Measurements from ENCODE around the gene PHC2. TPM values are rescaled to one million over a fixed set of nuclear protein-coding genes. Genes with fewer than 3 reads are reported as not detected.
A peak's percentile ranks its signal among the peaks of the same experiment; 100 is the strongest.

The PHC2 gene
- total and polyA plus RNA-seq, 2 of the 13 experiments (the other 11 are each of a cell fraction or from before 2014, with no cell fraction given) = 52.5 to 84.9 TPM

DNA sequence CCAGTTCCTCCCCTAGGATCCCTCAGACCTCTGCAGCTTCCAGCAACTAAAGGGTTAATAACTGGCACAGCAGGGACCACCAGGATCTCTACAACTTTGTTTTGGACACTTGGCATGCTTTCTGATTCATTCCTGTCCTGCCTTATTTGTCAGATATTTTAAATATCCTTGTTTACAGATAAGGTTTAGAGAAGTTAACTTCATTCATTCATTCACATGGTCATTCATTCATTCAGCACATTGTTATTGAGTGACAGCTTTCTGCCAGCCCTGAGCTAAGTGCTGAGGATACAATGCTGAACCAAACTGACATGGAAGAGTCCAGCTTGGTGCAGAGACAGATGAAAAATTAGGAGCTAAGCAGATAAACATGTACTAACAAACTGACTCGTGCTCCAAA lies 8.8 kb upstream of the PHC2 start:
- FAIRE-seq = no peak
- H3K4me3 ChIP-seq (replicated peaks in 1 of 3; ENCODE audit: insufficient read depth in 1 of 3, low read depth in 2 of 3, low read length in 3 of 3) = no peak overlapping the region

DNA sequence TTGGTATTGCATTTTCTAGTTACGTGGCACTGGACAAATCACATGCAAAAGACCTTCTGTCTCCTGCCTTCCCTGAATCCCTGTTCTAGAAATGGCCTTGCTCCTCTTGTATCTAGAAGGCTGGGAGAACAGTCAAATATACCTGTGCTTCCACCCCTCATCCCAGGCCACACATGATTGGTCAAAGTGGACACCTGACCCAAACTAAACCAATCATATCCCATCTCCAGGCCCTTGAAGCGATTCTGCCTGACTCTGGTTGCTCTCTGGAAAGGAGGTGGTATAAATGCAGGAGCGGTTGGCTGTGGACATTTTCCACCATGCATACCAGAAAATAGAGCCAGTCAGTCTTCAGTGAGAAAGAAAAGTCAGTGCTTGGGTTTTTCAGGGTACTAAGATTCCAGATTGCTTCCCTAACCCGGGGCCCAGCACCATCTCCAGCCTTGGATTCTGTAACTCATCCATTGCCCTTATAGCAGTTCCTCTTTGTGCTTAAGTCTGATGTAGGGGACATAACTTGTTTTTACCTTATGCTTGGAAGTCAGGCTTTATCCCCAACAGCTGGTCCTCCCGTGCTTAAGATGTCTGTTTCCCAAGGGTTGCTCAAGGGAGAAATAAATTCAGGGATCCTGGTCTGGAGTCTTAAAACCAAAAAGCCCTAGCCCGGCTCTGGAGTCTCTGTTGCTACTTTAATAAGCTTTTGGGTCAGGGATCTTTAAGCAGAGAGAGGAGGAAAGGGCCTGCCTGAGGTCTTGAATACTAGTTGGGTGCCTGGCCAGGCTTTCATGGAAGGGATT lies 7.7 kb upstream of the PHC2 start:
- Histone ChIP-seq H3K9me3 (ENCODE audit: low read length) (no peaks in the 10 kb centered on the region), H2AFZ (ENCODE audit: low read length) (no peak overlapping the region), H3K4me1 (ENCODE audit: insufficient read depth, low read length) (peaks cover 35% of the 10 kb centered on the region), H3K4me3 (replicated peaks in 1 of 3; ENCODE audit: insufficient read depth in 1 of 3, low read depth in 2 of 3, low read length in 3 of 3) (no peak overlapping the region), H4K20me1 (ENCODE audit: insufficient read depth, low read length) (no peaks in the 10 kb centered on the region), H3K27me3 (ENCODE audit: control insufficient read depth in 1 of 2, insufficient read depth in 2 of 2, low read length in 2 of 2) (peaks cover 0 to 23% of the 10 kb centered on the region in 2 experiments; a peak in 2 of 5 replicates), H3K9ac (ENCODE audit: insufficient read depth, low read depth, low read length) (no peak overlapping the region), H3K27ac (ENCODE audit: extremely low read length, insufficient read depth, low read length) (no peak overlapping the region), H3K79me2 (ENCODE audit: insufficient read depth, low read length) (no peaks in the 10 kb centered on the region), H3K4me2 (ENCODE audit: low read depth, low read length) (no peak overlapping the region), H3K36me3 (replicated peaks in 1 of 2; ENCODE audit: control insufficient read depth in 1 of 2, insufficient read depth in 2 of 2, low read length in 2 of 2) (no peaks in the 10 kb centered on the region)
- BruUV-seq (replicated peaks) = no TSS peak
- POLR2A ChIA-PET = interaction anchor here (0.6 kb wide), 1 partner anchor 28 kb away, joined by 3 read pairs; no protein-coding TSS in a partner anchor
- 6% methylated on average over 5 of the region's 6 CpGs for WGBS (ENCODE audit: low lambda C conversion rate)
- in situ Hi-C loops (cut with HindIII; ENCODE audit: extremely low pct_ligation_motif_present, low pct_unique_long_range_greater_than_20kb) = no loop called here
- no peak for DNase-seq (ENCODE audit: low spot score)
- no peak for FAIRE-seq
- intact Hi-C loops (cut with micrococcal nuclease; ENCODE audit: unreplicated experiment) = no loop called here
- CTCF ChIA-PET (ENCODE audit: low intra/inter-chr PET ratio, low total read pairs) = no interaction called here
- TF ChIP-seq ZNF644 (CRISPR knock-in tag; IDR thresholded peaks at IDR 0.05; ENCODE audit: low read depth) = no peak
- no peak for TF ChIP-seq ARID2 (CRISPR knock-in tag; IDR thresholded peaks at IDR 0.05; ENCODE audit: borderline replicate concordance)
- TF ChIP-seq KDM2A (CRISPR knock-in tag; IDR thresholded peaks at IDR 0.05; ENCODE audit: borderline replicate concordance, low read depth) = no peak
- no peak for TF ChIP-seq SUZ12 (IDR thresholded peaks at IDR 0.05; ENCODE audit: low read depth, low read length)
- no peak for TF ChIP-seq ZBTB3 (CRISPR knock-in tag; IDR thresholded peaks at IDR 0.05; ENCODE audit: borderline replicate concordance, low read depth)
- no peak for TF ChIP-seq TCF12 (IDR thresholded peaks at IDR 0.05)
- TF ChIP-seq TCF12 (CRISPR knock-in tag; IDR thresholded peaks at IDR 0.05) = no peak
- no peak for TF ChIP-seq ZNF484 (CRISPR knock-in tag; IDR thresholded peaks at IDR 0.05; ENCODE audit: borderline replicate concordance, low read depth)
- TF ChIP-seq MAFG (CRISPR knock-in tag; IDR thresholded peaks at IDR 0.05) = no peak
- TF ChIP-seq AHDC1 (CRISPR knock-in tag; IDR thresholded peaks at IDR 0.05; ENCODE audit: borderline replicate concordance) = no peak
- TF ChIP-seq NFYC (CRISPR knock-in tag; IDR thresholded peaks at IDR 0.05) = no peak
- ATAC-seq = no peak

More for the DNA sequence above, 8.8 kb upstream of the PHC2 start:
- Histone ChIP-seq H3K9ac (ENCODE audit: insufficient read depth, low read depth, low read length) (no peak overlapping the region), H3K36me3 (replicated peaks in 1 of 2; ENCODE audit: control insufficient read depth in 1 of 2, insufficient read depth in 2 of 2, low read length in 2 of 2) (no peaks in the 10 kb centered on the region), H3K4me1 (ENCODE audit: insufficient read depth, low read length) (peaks cover 25% of the 10 kb centered on the region), H4K20me1 (ENCODE audit: insufficient read depth, low read length) (no peaks in the 10 kb centered on the region), H3K27me3 (ENCODE audit: control insufficient read depth in 1 of 2, insufficient read depth in 2 of 2, low read length in 2 of 2) (peaks cover 0 to 23% of the 10 kb centered on the region in 2 experiments; a peak in 2 of 5 replicates), H3K9me3 (ENCODE audit: low read length) (no peaks in the 10 kb centered on the region), H3K27ac (ENCODE audit: extremely low read length, insufficient read depth, low read length) (no peak overlapping the region), H2AFZ (ENCODE audit: low read length) (no peak overlapping the region), H3K4me2 (ENCODE audit: low read depth, low read length) (no peak overlapping the region), H3K79me2 (ENCODE audit: insufficient read depth, low read length) (no peaks in the 10 kb centered on the region)
- BruUV-seq (replicated peaks) = no TSS peak
- ATAC-seq (no peak), DNase-seq (ENCODE audit: low spot score) (no peak)
- ChIA-PET POLR2A (no interaction called here), CTCF (ENCODE audit: low intra/inter-chr PET ratio, low total read pairs) (no interaction called here)
- WGBS (ENCODE audit: low lambda C conversion rate) = 0% methylated on average over 1 of the region's 1 CpG
- TF ChIP-seq MED1 (CRISPR knock-in tag; IDR thresholded peaks at IDR 0.05) (no peak), ZNF652 (CRISPR knock-in tag; IDR thresholded peaks at IDR 0.05; ENCODE audit: borderline replicate concordance, low read depth) (peak; percentile 73), ZNF24 (IDR thresholded peaks at IDR 0.05) (peak; percentile 23; the same call in 1 of the 2 replicates)
- intact Hi-C loops (cut with micrococcal nuclease; ENCODE audit: unreplicated experiment) (no loop called here), in situ Hi-C loops (cut with HindIII; ENCODE audit: extremely low pct_ligation_motif_present, low pct_unique_long_range_greater_than_20kb) (no loop called here)

All from HepG2 (cell line).